ENCODE results near the gene TPD52L3.

Gene TPD52L3

DNA sequence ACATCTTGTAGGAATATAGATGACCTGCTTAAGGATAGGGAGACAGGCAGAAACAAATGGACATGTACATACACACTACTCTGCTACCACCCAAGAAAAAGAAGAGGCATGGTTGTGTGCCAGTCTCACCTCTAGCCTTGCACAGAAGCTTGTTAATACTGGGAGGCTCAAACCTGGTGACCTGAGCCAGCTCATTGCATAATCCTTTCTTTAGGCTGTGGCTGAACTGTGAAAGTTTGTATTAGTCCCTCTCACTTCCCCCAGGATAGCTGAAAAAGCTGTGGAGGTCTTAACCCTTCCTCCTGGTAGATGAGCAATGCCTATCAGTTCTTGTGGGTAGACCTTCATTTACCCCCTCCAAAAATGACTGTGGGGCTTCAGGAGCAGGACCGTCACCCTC lies 28.7 kb downstream of the TPD52L3 start:
- H3K4me3 ChIP-seq (ENCODE audit: low read depth, low read length), result no peak overlapping the region
- TF ChIP-seq, protein P1, sequence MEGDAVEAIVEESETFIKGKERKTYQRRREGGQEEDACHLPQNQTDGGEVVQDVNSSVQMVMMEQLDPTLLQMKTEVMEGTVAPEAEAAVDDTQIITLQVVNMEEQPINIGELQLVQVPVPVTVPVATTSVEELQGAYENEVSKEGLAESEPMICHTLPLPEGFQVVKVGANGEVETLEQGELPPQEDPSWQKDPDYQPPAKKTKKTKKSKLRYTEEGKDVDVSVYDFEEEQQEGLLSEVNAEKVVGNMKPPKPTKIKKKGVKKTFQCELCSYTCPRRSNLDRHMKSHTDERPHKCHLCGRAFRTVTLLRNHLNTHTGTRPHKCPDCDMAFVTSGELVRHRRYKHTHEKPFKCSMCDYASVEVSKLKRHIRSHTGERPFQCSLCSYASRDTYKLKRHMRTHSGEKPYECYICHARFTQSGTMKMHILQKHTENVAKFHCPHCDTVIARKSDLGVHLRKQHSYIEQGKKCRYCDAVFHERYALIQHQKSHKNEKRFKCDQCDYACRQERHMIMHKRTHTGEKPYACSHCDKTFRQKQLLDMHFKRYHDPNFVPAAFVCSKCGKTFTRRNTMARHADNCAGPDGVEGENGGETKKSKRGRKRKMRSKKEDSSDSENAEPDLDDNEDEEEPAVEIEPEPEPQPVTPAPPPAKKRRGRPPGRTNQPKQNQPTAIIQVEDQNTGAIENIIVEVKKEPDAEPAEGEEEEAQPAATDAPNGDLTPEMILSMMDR (conservative IDR thresholded peaks at IDR 0.05; ENCODE audit: low read depth, low read length), result no peak
- DNase-seq (ENCODE audit: low read depth), result no peak

GRCh38 chr9:6367128-6367890 lies 39.1 kb downstream of the TPD52L3 start:
- DNase-seq (ENCODE audit: low read depth), result peak; percentile 11
- TF ChIP-seq, protein P1 (conservative IDR thresholded peaks at IDR 0.05; ENCODE audit: low read depth, low read length), result no peak
- H3K4me3 ChIP-seq (ENCODE audit: low read depth, low read length), result no peak overlapping the region

DNA sequence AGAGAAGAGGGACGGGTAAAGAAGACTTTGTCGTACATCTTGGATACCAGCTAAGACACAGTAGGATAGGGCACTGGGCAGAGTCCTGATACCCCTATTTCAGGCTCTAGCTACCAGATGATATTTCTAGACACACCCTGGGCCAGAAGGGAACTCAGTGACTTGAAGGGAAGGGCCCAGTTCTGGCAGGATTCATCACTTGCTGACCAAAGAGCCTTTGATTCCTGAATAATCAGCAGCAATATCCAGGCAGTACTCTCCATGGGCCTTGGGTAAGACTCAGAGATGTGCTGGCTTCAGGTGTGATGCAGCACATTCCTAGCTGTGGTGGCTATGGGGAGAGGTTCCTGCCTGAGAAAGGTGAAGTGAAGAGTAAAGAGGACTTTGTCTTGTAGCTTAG lies 40.7 kb downstream of the TPD52L3 start:
- H3K4me3 ChIP-seq (ENCODE audit: low read depth, low read length), result no peak overlapping the region
- DNase-seq (ENCODE audit: low read depth), result no peak
- TF ChIP-seq, protein P1 (conservative IDR thresholded peaks at IDR 0.05; ENCODE audit: low read depth, low read length), result no peak

Measured in choroid plexus epithelial cell (primary cell).